PC-3 (cell line): Measurements from ENCODE around the gene PCDHB7.
"Not testable (repeated sequence)": the region's sequence is repeated elsewhere in the genome, so short reads cannot be mapped to it uniquely, and the experiment has no call there.

ENCODE experiments used
- EZH2 ChIP-seq: fragments of 300-600 bp; sonication (generic); IDR thresholded peaks from one replicate; pipeline ENCODE4 v1.6.1; 2017; ENCODE audit warnings: antibody characterized with exemption, mild to moderate bottlenecking, low read length; ENCODE audit not compliant: unreplicated experiment
- TF ChIP-seq, protein P1 (sequence below): fragments of 300-600 bp; sonication (generic); conservative IDR thresholded peaks from 2 replicates; pipeline ENCODE4 v1.5.1; 2017; ENCODE audit warnings: antibody characterized with exemption, low read depth, mild to moderate bottlenecking, low read length

DNA sequence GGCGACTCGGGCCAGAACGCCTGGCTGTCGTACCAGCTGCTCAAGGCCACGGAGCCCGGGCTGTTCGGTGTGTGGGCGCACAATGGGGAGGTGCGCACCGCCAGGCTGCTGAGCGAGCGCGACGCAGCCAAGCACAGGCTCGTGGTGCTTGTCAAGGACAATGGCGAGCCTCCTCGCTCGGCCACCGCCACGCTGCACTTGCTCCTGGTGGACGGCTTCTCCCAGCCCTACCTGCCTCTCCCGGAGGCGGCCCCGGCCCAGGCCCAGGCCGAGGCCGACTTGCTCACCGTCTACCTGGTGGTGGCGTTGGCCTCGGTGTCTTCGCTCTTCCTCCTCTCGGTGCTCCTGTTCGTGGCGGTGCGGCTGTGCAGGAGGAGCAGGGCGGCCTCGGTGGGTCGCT lies 21.9 kb downstream of the PCDHB7 start:
- TF ChIP-seq, protein P1, sequence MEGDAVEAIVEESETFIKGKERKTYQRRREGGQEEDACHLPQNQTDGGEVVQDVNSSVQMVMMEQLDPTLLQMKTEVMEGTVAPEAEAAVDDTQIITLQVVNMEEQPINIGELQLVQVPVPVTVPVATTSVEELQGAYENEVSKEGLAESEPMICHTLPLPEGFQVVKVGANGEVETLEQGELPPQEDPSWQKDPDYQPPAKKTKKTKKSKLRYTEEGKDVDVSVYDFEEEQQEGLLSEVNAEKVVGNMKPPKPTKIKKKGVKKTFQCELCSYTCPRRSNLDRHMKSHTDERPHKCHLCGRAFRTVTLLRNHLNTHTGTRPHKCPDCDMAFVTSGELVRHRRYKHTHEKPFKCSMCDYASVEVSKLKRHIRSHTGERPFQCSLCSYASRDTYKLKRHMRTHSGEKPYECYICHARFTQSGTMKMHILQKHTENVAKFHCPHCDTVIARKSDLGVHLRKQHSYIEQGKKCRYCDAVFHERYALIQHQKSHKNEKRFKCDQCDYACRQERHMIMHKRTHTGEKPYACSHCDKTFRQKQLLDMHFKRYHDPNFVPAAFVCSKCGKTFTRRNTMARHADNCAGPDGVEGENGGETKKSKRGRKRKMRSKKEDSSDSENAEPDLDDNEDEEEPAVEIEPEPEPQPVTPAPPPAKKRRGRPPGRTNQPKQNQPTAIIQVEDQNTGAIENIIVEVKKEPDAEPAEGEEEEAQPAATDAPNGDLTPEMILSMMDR: not testable (repeated sequence)
- TF ChIP-seq EZH2: not testable (repeated sequence)
